Liver (tissue), 3 donors: ENCODE measurements around the gene ANOS1.

Experiments used
- NR2F2 ChIP-seq: IDR thresholded peaks from 2 replicates; pipeline ENCODE4 v1.6.1; 2016; ENCODE audit warnings: antibody characterized with exemption
- RAD21 ChIP-seq, 2 donors: IDR thresholded peaks; 2 replicates each; pipeline ENCODE4 v1.6.1; 2016; ENCODE audit warnings: antibody characterized with exemption in 2 of 2, mild to moderate bottlenecking in 2 of 2
- YY1 ChIP-seq: IDR thresholded peaks from 2 replicates; pipeline ENCODE4 v1.6.1; 2016; ENCODE audit warnings: antibody characterized with exemption, mild to moderate bottlenecking
- TF ChIP-seq, protein P1 (sequence below): fragments of 150-350 bp; IDR thresholded peaks from 2 replicates; pipeline ENCODE4 v1.5.1; 2017; ENCODE audit warnings: improper control_type of control experiment, low read depth, low read length; ENCODE audit not compliant: missing input control
- TF ChIP-seq, protein P2 (sequence below): IDR thresholded peaks from 2 replicates; pipeline ENCODE4 v1.6.1; 2016; ENCODE audit warnings: antibody characterized with exemption
- TF ChIP-seq, protein P3 (sequence below): IDR thresholded peaks from 2 replicates; pipeline ENCODE4 v1.6.1; 2016; ENCODE audit warnings: antibody characterized with exemption
- TF ChIP-seq, protein P4 (sequence below): IDR thresholded peaks from 2 replicates; pipeline ENCODE4 v1.6.1; 2016; ENCODE audit warnings: antibody characterized with exemption
- donor health status: healthy.
- donor health status: healthy.

DNA sequence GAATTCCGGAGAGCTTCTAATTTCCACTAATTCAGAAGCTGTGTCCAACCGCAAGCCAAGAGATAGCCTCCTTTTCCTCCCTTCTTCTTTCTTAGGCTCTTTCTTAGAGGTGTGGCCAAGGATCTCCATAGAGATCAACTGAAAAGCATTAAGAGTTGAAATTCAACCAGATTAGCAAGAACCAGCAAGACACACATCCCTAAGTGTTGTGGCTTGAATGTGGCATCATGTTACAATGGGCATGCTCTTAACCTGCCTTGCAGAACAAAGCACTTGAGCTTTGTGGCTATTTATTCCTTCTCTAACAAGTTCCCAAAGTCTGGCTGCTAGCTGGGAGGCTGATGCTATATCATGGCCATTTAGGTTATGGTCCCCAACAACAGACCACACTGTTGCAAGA is 10.4 kb downstream of the ANOS1 start:
- TF ChIP-seq NR2F2, result no peak
- TF ChIP-seq, protein P1, sequence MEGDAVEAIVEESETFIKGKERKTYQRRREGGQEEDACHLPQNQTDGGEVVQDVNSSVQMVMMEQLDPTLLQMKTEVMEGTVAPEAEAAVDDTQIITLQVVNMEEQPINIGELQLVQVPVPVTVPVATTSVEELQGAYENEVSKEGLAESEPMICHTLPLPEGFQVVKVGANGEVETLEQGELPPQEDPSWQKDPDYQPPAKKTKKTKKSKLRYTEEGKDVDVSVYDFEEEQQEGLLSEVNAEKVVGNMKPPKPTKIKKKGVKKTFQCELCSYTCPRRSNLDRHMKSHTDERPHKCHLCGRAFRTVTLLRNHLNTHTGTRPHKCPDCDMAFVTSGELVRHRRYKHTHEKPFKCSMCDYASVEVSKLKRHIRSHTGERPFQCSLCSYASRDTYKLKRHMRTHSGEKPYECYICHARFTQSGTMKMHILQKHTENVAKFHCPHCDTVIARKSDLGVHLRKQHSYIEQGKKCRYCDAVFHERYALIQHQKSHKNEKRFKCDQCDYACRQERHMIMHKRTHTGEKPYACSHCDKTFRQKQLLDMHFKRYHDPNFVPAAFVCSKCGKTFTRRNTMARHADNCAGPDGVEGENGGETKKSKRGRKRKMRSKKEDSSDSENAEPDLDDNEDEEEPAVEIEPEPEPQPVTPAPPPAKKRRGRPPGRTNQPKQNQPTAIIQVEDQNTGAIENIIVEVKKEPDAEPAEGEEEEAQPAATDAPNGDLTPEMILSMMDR, result no peak
- TF ChIP-seq, protein P2, sequence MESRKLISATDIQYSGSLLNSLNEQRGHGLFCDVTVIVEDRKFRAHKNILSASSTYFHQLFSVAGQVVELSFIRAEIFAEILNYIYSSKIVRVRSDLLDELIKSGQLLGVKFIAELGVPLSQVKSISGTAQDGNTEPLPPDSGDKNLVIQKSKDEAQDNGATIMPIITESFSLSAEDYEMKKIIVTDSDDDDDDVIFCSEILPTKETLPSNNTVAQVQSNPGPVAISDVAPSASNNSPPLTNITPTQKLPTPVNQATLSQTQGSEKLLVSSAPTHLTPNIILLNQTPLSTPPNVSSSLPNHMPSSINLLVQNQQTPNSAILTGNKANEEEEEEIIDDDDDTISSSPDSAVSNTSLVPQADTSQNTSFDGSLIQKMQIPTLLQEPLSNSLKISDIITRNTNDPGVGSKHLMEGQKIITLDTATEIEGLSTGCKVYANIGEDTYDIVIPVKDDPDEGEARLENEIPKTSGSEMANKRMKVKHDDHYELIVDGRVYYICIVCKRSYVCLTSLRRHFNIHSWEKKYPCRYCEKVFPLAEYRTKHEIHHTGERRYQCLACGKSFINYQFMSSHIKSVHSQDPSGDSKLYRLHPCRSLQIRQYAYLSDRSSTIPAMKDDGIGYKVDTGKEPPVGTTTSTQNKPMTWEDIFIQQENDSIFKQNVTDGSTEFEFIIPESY, result no peak
- TF ChIP-seq, protein P3, sequence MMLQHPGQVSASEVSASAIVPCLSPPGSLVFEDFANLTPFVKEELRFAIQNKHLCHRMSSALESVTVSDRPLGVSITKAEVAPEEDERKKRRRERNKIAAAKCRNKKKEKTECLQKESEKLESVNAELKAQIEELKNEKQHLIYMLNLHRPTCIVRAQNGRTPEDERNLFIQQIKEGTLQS, result no peak
- TF ChIP-seq YY1, result no peak
- TF ChIP-seq, protein P4, sequence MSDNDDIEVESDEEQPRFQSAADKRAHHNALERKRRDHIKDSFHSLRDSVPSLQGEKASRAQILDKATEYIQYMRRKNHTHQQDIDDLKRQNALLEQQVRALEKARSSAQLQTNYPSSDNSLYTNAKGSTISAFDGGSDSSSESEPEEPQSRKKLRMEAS, result no peak
- TF ChIP-seq RAD21 (IDR thresholded peaks at IDR 0.05), result no peak
